ENCODE results near the gene ZNF362. TPM values are rescaled to one million over a fixed set of nuclear protein-coding genes. Genes with fewer than 3 reads are reported as not detected.
A peak's percentile ranks its signal among the peaks of the same experiment; 100 is the strongest.

The ZNF362 gene
- total RNA-seq, 1 donor from 2014 or later = 24.6 TPM

DNA sequence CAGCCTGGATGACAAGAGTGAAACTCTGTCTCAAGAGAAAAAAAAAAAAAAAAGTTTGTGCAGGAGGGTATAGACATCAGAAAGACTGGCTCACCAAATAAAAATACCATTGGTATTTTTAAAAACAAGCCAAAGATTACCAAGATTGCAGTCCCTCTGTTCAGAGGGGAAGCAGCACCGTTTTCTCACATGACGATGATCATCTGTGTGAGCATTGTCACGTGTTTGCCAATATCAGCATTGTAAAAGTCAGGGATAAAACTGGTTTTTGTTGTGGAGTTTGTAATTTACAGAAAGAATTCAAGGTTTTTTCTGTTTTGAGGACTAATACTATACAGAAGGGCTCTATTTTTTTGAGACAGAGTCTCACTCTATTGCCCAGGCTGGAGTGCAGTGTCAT lies 26.5 kb downstream of the ZNF362 start:
- DNase-seq (ENCODE audit: extremely low spot score in 2 of 2) = no peak
- TF ChIP-seq POLR2A (IDR thresholded peaks at IDR 0.05) (no peak), POLR2AphosphoS5 (IDR thresholded peaks at IDR 0.05; ENCODE audit: insufficient read depth in 1 of 2, low read depth in 1 of 2) (no peak)
- TF ChIP-seq, protein P1, sequence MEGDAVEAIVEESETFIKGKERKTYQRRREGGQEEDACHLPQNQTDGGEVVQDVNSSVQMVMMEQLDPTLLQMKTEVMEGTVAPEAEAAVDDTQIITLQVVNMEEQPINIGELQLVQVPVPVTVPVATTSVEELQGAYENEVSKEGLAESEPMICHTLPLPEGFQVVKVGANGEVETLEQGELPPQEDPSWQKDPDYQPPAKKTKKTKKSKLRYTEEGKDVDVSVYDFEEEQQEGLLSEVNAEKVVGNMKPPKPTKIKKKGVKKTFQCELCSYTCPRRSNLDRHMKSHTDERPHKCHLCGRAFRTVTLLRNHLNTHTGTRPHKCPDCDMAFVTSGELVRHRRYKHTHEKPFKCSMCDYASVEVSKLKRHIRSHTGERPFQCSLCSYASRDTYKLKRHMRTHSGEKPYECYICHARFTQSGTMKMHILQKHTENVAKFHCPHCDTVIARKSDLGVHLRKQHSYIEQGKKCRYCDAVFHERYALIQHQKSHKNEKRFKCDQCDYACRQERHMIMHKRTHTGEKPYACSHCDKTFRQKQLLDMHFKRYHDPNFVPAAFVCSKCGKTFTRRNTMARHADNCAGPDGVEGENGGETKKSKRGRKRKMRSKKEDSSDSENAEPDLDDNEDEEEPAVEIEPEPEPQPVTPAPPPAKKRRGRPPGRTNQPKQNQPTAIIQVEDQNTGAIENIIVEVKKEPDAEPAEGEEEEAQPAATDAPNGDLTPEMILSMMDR (IDR thresholded peaks at IDR 0.05) = no peak
- intact Hi-C loops (cut with DNase I) = loop anchor here (10.0 kb wide), 1 partner anchor 182 kb away; no protein-coding TSS in a partner anchor
- Histone ChIP-seq H3K36me3 (peaks cover 0 to 44% of the 10 kb centered on the region in 2 donors), H3K4me1 (peaks cover 14% of the 10 kb centered on the region), H3K27me3 (no peaks in the 10 kb centered on the region), H3K9me3 (no peaks in the 10 kb centered on the region), H3K27ac (no peak overlapping the region), H3K4me3 (no peak overlapping the region)

DNA sequence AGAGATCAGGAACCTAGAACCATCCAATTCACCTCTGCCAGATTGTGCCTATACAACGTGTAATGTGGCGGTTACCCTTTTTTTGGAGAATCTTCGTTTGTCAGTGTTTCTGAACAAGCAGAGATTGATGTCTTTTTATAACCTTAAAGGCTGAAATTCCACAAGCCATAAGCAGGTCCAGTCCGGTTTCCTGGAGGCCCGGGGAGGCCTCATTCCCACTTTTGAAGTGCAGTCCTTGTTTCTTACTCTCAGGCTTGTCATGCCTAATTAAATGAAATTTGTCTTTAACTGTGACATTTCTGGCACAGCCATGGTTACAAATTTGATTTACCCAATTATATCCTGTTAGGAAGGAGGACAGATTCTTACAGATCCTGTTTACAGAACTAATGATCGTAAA lies 27.8 kb downstream of the ZNF362 start:
- H3K27me3 ChIP-seq = no peaks in the 10 kb centered on the region
- no peak for DNase-seq (ENCODE audit: extremely low spot score in 2 of 2)
- intact Hi-C loops (cut with DNase I) = loop anchor here (10.0 kb wide), 1 partner anchor 181 kb away; no protein-coding TSS in a partner anchor
- H3K9me3 ChIP-seq = no peaks in the 10 kb centered on the region
- H3K4me1 ChIP-seq = peaks cover 17% of the 10 kb centered on the region
- TF ChIP-seq POLR2A (IDR thresholded peaks at IDR 0.05) (no peak), POLR2AphosphoS5 (IDR thresholded peaks at IDR 0.05; ENCODE audit: insufficient read depth in 1 of 2, low read depth in 1 of 2) (no peak)
- TF ChIP-seq, protein P1 (IDR thresholded peaks at IDR 0.05) = no peak
- peaks cover 0 to 42% of the 10 kb centered on the region in 2 donors for H3K36me3 ChIP-seq
- no peak overlapping the region for H3K27ac ChIP-seq
- no peak overlapping the region for H3K4me3 ChIP-seq

DNA sequence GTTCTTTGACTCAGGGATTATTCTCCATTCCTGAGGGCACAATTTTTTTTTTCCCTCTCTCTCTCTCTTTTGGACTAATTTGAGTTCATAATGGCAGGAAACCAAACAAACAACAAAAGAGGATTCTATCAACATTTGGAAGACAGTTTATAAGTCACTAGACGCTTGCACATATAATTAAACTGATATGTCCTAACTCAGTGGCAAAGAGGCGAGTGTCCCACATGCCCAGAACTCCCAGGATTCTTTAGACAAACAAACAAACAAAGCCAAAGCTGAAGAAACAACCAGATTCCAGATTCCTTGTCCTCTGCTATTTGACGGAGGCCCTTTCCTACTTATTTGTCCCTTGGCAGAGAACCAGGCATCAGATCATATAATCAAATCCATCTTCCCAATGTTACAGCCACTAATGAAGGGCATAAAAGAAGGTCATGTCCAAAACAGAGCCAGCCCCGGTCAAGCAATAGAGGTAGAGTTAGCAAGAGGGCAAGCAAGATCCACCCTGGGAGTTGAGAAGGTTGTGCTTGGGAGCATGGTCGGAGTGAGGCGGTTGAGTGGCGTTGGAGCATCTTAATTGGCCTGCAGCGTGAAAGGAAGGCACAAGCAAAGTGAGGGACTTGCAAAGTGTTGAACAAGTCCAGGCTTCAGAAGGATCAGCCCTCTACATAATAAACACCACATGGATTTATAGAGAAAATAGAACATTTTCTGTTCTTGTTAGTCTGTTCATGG lies 30.3 kb downstream of the ZNF362 start:
- TF ChIP-seq POLR2A (IDR thresholded peaks at IDR 0.05) = no peak
- Histone ChIP-seq H3K36me3 (peaks cover 0 to 23% of the 10 kb centered on the region in 2 donors), H3K9me3 (no peaks in the 10 kb centered on the region), H3K4me1 (peaks cover 20% of the 10 kb centered on the region), H3K27ac (peak overlapping the region; percentile 48), H3K27me3 (no peaks in the 10 kb centered on the region), H3K4me3 (no peak overlapping the region)
- intact Hi-C loops (cut with DNase I) = loop anchor here (10.0 kb wide), 1 partner anchor 178 kb away; no protein-coding TSS in a partner anchor
- DNase-seq (ENCODE audit: extremely low spot score in 2 of 2) = no peak

DNA sequence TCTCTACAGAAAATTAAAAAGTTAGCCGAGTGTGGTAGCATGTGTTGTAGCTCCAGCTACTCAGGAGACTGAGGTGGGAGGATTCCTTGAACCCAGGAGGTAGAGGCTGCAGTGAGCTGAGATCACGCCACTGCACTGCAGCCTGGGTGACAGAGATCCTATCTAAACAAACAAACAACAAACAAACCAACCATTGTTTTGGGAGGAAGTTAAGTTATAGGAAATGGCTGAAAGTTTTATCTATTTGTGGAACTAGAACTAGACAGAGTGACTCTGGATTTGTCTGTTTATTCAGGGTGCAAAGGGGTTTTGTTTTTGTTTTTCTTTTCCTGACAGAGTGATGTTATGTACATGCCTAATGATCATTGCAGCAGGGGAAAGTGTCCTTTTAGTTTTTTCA lies 31.0 kb downstream of the ZNF362 start:
- no peak for TF ChIP-seq POLR2AphosphoS5 (IDR thresholded peaks at IDR 0.05; ENCODE audit: insufficient read depth in 1 of 2, low read depth in 1 of 2)
- no peak for TF ChIP-seq POLR2A (IDR thresholded peaks at IDR 0.05)
- TF ChIP-seq, protein P1 (IDR thresholded peaks at IDR 0.05) = no peak
- peak overlapping the region; percentile 48 for H3K27ac ChIP-seq
- H3K9me3 ChIP-seq = no peaks in the 10 kb centered on the region
- intact Hi-C loops (cut with DNase I) = loop anchor here (10.0 kb wide), 1 partner anchor 177 kb away; no protein-coding TSS in a partner anchor
- H3K27me3 ChIP-seq = no peaks in the 10 kb centered on the region
- peaks cover 20% of the 10 kb centered on the region for H3K4me1 ChIP-seq
- no peak for DNase-seq (ENCODE audit: extremely low spot score in 2 of 2)
- H3K36me3 ChIP-seq = peaks cover 0 to 16% of the 10 kb centered on the region in 2 donors
- no peak overlapping the region for H3K4me3 ChIP-seq

DNA sequence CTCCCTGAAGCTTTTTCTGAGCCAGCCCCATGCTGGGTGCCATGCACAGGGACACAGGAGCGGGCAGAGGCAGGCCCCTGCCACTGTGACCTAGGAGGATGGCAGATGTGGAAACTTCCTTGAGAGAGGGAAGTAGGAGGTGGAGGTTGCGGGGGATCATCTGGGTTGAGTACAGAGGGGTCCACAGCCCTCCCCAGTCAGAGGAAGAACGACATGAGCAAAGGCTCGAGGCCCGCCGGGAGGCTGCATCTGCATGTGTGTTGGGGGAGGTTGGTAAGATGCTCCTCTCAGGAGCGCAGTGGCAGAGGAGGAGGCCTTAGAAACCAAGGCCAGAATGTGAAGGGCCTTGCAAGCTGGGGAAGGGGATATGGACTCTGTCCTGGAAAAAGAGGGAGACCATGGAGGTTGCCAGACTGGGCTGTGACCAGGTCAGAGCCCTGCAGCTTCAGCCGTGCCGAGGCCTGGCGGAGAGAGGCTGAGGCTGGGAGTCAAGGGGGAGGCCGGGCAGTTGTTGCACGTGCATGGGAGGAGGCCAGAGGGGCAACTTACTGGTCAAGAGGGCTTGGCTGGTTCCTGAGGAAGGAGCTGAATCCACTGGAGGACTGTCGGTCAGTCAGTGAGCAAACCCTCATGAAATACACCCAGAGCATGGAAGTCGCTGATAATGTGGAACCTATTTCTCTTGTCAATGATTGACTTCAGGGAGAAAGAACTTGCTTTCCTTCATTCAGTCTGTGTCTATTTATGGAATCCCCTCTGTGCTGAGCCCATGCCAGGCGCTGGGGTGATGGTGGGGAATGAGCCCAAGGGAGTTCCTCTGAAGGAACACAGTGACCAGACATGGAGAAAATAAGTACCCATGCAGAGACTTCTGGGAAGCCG lies 32.9 kb downstream of the ZNF362 start:
- Histone ChIP-seq H3K4me3 (no peak overlapping the region), H3K4me1 (peaks cover 28% of the 10 kb centered on the region), H3K36me3 (peaks cover 0 to 9% of the 10 kb centered on the region in 2 donors), H3K27ac (peak overlapping the region; percentile 4), H3K27me3 (no peaks in the 10 kb centered on the region), H3K9me3 (no peaks in the 10 kb centered on the region)
- TF ChIP-seq POLR2A (IDR thresholded peaks at IDR 0.05) = no peak
- TF ChIP-seq POLR2AphosphoS5 (IDR thresholded peaks at IDR 0.05; ENCODE audit: insufficient read depth in 1 of 2, low read depth in 1 of 2) = no peak
- TF ChIP-seq, protein P1 (IDR thresholded peaks at IDR 0.05) = no peak
- intact Hi-C loops (cut with DNase I) = loop anchor here (10.0 kb wide), 1 partner anchor 176 kb away; no protein-coding TSS in a partner anchor
- no peak for DNase-seq (ENCODE audit: extremely low spot score in 2 of 2)
